Activated CD4-positive, alpha-beta T cell treated with anti-CD3 and anti-CD28 coated beads for 24 hours (primary cell): ENCODE results near the gene SMYD4.

Experiments
- DNase-seq, 2 donors: peaks; one replicate each; pipeline ENCODE4 v3.0.0-alpha.2; 2020; ENCODE audit warnings: low read depth in 2 of 2

The SMYD4 gene

GRCh38 chr17:1730326-1731193, 99.1 kb downstream of the SMYD4 start:
- no peak for DNase-seq

- no peak for DNase-seq
These were observed 99.8 kb downstream of the SMYD4 start for GRCh38 chr17:1729966-1730325.
